Neural progenitor cell (in vitro differentiated cells): Measurements from ENCODE around the gene MYO3A. TPM values are rescaled to one million over a fixed set of nuclear protein-coding genes. Genes with fewer than 3 reads are reported as not detected.

Source experiments
- DNase-seq: peaks from one replicate; pipeline ENCODE4 v3.0.0-alpha.2; 2016; ENCODE audit warnings: low spot score
- H2AFZ ChIP-seq: fragments of 200-600 bp; sonication (generic); replicated peaks from 2 replicates; pipeline ENCODE4 v1.6.1; 2016; ENCODE audit warnings: antibody characterized with exemption
- H3F3A ChIP-seq: fragments of 200-600 bp; sonication (generic); 2 replicates; pipeline ENCODE4 v1.6.1; 2016; ENCODE audit warnings: antibody characterized with exemption, low read depth
- H3K27ac ChIP-seq: fragments of 200-600 bp; sonication (generic); 2 replicates; pipeline ENCODE4 v1.5.1; 2016; ENCODE audit warnings: mild to moderate bottlenecking
- H3K27me3 ChIP-seq: fragments of 200-600 bp; sonication (generic); 2 replicates; pipeline ENCODE4 v1.6.1; 2016; ENCODE audit warnings: mild to moderate bottlenecking, moderate library complexity
- H3K36me3 ChIP-seq: fragments of 200-600 bp; sonication (generic); 2 replicates; pipeline ENCODE4 v1.5.1; 2016
- H3K4me1 ChIP-seq: fragments of 200-600 bp; sonication (generic); 2 replicates; pipeline ENCODE4 v1.6.1; 2016; ENCODE audit warnings: mixed run types
- H3K4me2 ChIP-seq: fragments of 200-600 bp; sonication (generic); 2 replicates; pipeline ENCODE4 v1.6.1; 2016
- H3K4me3 ChIP-seq: fragments of 200-600 bp; sonication (generic); 2 replicates; pipeline ENCODE4 v1.5.1; 2016
- H3K79me2 ChIP-seq: fragments of 200-600 bp; sonication (generic); 2 replicates; pipeline ENCODE4 v1.6.1; 2016; ENCODE audit warnings: low read depth
- H3K9ac ChIP-seq: fragments of 200-600 bp; sonication (generic); 2 replicates; pipeline ENCODE4 v1.6.1; 2016
- H3K9me3 ChIP-seq: fragments of 200-600 bp; sonication (generic); 2 replicates; pipeline ENCODE4 v1.5.1; 2016; ENCODE audit warnings: low read depth
- H4K20me1 ChIP-seq: fragments of 200-600 bp; sonication (generic); 2 replicates; pipeline ENCODE4 v1.6.1; 2016; ENCODE audit warnings: low read depth
- H3K27ac Mint-ChIP-seq: 3 replicates; pipeline ENCODE4 v1.8.0; 2021; ENCODE audit warnings: mixed read lengths
- H3K27me3 Mint-ChIP-seq: 2 replicates; pipeline ENCODE4 v1.8.0; 2022; ENCODE audit warnings: low read depth, mild to moderate bottlenecking, inconsistent platforms, moderate library complexity, mixed read lengths; ENCODE audit not compliant: insufficient read depth
- H3K36me3 Mint-ChIP-seq: 3 replicates; pipeline ENCODE4 v1.8.0; 2021; ENCODE audit warnings: mixed read lengths
- H3K4me1 Mint-ChIP-seq: 3 replicates; pipeline ENCODE4 v1.8.0; 2021; ENCODE audit warnings: mixed read lengths
- H3K4me3 Mint-ChIP-seq: 3 replicates; pipeline ENCODE4 v1.8.0; 2021; ENCODE audit warnings: mild to moderate bottlenecking, moderate library complexity, mixed read lengths
- H3K9me3 Mint-ChIP-seq: 3 replicates; pipeline ENCODE4 v1.8.0; 2020; ENCODE audit warnings: mixed read lengths
- EZH2 ChIP-seq: fragments of 200-600 bp; sonication (generic); IDR thresholded peaks from 2 replicates; pipeline ENCODE4 v1.6.1; 2017; ENCODE audit warnings: antibody characterized with exemption, mild to moderate bottlenecking, moderate library complexity
- EZH2phosphoT487 ChIP-seq: fragments of 200-600 bp; sonication (generic); IDR thresholded peaks from 2 replicates; pipeline ENCODE4 v1.6.1; 2017; ENCODE audit warnings: antibody characterized with exemption
- total RNA-seq: library from RNA; depleted of rRNA; stranded (reverse); fragments of >200 nt; gene quantifications from 2 replicates; pipeline ENCODE4 v1.2.3, GENCODE V29; 2015; ENCODE audit warnings: low replicate concordance
- TF ChIP-seq, protein P1 (sequence below): fragments of 200-600 bp; sonication (generic); IDR thresholded peaks from 2 replicates; pipeline ENCODE4 v1.5.1; 2017; ENCODE audit warnings: antibody characterized with exemption, mild to moderate bottlenecking

The MYO3A gene
- total RNA-seq, 1 donor from 2014 or later: 0.09 TPM

DNA sequence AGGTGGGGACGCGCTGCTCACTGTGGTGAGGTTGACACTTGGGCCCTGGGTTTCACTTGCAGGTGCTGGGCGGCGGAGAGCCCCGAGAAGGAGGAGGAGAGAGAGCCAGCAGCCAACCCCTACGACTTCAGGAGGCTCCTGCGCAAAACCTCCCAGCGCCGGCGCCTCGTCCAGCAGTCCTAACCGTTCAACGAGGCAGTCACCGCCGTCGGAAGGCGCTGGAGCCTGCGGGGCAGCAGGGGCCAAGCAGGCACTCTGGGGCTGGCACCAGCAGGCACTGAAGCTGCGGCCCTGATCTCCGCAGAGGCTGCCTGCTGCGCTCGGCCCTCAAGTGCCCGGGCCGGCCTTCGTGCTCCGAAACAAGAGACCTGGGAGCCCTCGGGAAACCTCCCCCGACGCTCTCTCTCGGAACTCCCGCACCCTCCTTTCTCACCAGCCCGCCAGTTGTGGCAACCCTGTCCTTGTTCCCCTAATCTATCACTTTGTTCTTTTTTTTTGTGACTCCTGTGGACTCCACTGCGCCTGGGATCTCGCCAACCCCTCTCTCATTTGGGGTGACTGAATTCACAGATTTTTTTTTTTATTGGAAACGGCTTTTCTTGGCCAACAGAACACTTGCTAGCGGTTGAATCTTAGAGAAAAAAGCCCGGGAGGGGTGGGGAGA is 277.9 kb downstream of the MYO3A start:
- no peaks in the 10 kb centered on the region for H3K36me3 Mint-ChIP-seq
- Histone ChIP-seq H3K4me1 (peaks cover 50% of the 10 kb centered on the region), H3K9me3 (no peaks in the 10 kb centered on the region), H3K4me2 (peak overlapping the region; percentile 59), H3K9ac (no peak overlapping the region), H2AFZ (no peak overlapping the region), H3F3A (peaks cover 34% of the 10 kb centered on the region), H3K36me3 (no peaks in the 10 kb centered on the region), H3K27me3 (peaks cover 100% of the 10 kb centered on the region), H3K27ac (no peak overlapping the region), H3K79me2 (no peaks in the 10 kb centered on the region), H3K4me3 (no peak overlapping the region), H4K20me1 (peaks cover 65% of the 10 kb centered on the region)
- peaks cover 50% of the 10 kb centered on the region for H3K27me3 Mint-ChIP-seq
- peak; percentile 75 for TF ChIP-seq EZH2phosphoT487
- peak; percentile 87 for TF ChIP-seq EZH2
- TF ChIP-seq, protein P1, sequence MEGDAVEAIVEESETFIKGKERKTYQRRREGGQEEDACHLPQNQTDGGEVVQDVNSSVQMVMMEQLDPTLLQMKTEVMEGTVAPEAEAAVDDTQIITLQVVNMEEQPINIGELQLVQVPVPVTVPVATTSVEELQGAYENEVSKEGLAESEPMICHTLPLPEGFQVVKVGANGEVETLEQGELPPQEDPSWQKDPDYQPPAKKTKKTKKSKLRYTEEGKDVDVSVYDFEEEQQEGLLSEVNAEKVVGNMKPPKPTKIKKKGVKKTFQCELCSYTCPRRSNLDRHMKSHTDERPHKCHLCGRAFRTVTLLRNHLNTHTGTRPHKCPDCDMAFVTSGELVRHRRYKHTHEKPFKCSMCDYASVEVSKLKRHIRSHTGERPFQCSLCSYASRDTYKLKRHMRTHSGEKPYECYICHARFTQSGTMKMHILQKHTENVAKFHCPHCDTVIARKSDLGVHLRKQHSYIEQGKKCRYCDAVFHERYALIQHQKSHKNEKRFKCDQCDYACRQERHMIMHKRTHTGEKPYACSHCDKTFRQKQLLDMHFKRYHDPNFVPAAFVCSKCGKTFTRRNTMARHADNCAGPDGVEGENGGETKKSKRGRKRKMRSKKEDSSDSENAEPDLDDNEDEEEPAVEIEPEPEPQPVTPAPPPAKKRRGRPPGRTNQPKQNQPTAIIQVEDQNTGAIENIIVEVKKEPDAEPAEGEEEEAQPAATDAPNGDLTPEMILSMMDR: no peak
- H3K4me1 Mint-ChIP-seq: peaks cover 24% of the 10 kb centered on the region
- H3K9me3 Mint-ChIP-seq: no peaks in the 10 kb centered on the region
- DNase-seq: peak; percentile 61
- H3K27ac Mint-ChIP-seq: no peak overlapping the region
- no peak overlapping the region for H3K4me3 Mint-ChIP-seq

GRCh38 chr10:26212511-26212910 is 278.5 kb downstream of the MYO3A start:
- Histone ChIP-seq H3K79me2 (no peaks in the 10 kb centered on the region), H2AFZ (no peak overlapping the region), H3K4me1 (peaks cover 54% of the 10 kb centered on the region), H3K4me3 (no peak overlapping the region), H3K9ac (no peak overlapping the region), H3F3A (peaks cover 34% of the 10 kb centered on the region), H3K27ac (no peak overlapping the region), H3K36me3 (no peaks in the 10 kb centered on the region), H3K4me2 (peak overlapping the region; percentile 59), H4K20me1 (peaks cover 71% of the 10 kb centered on the region), H3K27me3 (peaks cover 100% of the 10 kb centered on the region), H3K9me3 (no peaks in the 10 kb centered on the region)
- TF ChIP-seq, protein P1: no peak
- TF ChIP-seq EZH2phosphoT487: no peak
- TF ChIP-seq EZH2: peak; percentile 2
- Mint-ChIP-seq H3K4me1 (peaks cover 29% of the 10 kb centered on the region), H3K27me3 (peaks cover 56% of the 10 kb centered on the region), H3K36me3 (no peaks in the 10 kb centered on the region), H3K4me3 (no peak overlapping the region), H3K9me3 (no peaks in the 10 kb centered on the region), H3K27ac (no peak overlapping the region)
- no peak for DNase-seq

- peak overlapping the region; percentile 80 for H3K4me2 ChIP-seq
- peak; percentile 82 for DNase-seq
- no peak overlapping the region for H2AFZ ChIP-seq
- H3K27me3 ChIP-seq: peaks cover 100% of the 10 kb centered on the region
- Mint-ChIP-seq H3K9me3 (no peaks in the 10 kb centered on the region), H3K27me3 (peaks cover 61% of the 10 kb centered on the region), H3K27ac (no peak overlapping the region), H3K36me3 (no peaks in the 10 kb centered on the region), H3K4me3 (no peak overlapping the region), H3K4me1 (peaks cover 31% of the 10 kb centered on the region)
- H3K79me2 ChIP-seq: no peaks in the 10 kb centered on the region
- TF ChIP-seq EZH2 (no peak), EZH2phosphoT487 (no peak)
- TF ChIP-seq, protein P1: no peak
- H3K4me3 ChIP-seq: no peak overlapping the region
- H4K20me1 ChIP-seq: peaks cover 78% of the 10 kb centered on the region
- peaks cover 34% of the 10 kb centered on the region for H3F3A ChIP-seq
- H3K9me3 ChIP-seq: no peaks in the 10 kb centered on the region
- peaks cover 61% of the 10 kb centered on the region for H3K4me1 ChIP-seq
- no peaks in the 10 kb centered on the region for H3K36me3 ChIP-seq
- H3K9ac ChIP-seq: no peak overlapping the region
- H3K27ac ChIP-seq: no peak overlapping the region
These were observed 279.2 kb downstream of the MYO3A start for GRCh38 chr10:26213157-26213800.
